SIG-M5 (cell line): ENCODE measurements around the gene LEMD2.

Experiments
- DNase-seq: peaks from one replicate; lab custom pipeline; 2025; lab: John Stamatoyannopoulos, UW

The LEMD2 gene

GRCh38 chr6:33738153-33738552 is 50.8 kb downstream of the LEMD2 start:
- no peak for DNase-seq

GRCh38 chr6:33737267-33738026 is 51.5 kb downstream of the LEMD2 start:
- DNase-seq: no peak

DNA sequence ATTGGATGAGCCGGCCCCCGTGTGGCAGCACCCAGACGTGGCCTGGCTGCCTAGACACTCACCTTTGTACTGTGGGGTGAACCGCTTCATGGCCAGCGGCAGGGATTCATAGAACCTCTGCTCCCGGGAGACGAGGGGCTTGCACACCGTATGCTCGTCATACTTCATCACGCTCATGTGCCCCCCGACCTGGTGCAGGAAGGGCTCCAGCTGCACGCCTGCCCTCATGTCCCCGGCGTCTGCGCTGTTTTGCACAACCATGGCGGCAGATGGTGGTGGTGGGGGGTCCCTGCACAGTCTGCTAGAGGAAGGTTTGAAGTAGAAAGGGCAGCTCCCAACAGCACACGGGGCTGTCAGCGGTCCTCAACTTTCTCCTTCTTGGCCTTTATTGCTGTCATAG is 53.7 kb downstream of the LEMD2 start:
- no peak for DNase-seq

DNA sequence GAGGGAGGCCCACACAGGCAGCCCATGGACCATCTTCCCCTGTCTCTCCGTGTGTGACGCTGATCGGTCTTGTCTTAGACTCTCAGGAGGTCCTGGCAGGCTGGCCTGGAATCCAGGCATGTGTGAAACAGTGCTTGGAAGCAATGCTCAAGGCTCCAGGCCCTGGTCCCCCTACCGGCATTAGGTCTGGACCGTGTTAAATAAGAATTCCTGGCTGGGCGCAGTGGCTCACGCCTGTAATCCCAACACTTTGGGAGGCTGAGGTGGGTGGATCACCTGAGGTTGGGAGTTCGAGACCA is 55.3 kb downstream of the LEMD2 start:
- no peak for DNase-seq

DNA sequence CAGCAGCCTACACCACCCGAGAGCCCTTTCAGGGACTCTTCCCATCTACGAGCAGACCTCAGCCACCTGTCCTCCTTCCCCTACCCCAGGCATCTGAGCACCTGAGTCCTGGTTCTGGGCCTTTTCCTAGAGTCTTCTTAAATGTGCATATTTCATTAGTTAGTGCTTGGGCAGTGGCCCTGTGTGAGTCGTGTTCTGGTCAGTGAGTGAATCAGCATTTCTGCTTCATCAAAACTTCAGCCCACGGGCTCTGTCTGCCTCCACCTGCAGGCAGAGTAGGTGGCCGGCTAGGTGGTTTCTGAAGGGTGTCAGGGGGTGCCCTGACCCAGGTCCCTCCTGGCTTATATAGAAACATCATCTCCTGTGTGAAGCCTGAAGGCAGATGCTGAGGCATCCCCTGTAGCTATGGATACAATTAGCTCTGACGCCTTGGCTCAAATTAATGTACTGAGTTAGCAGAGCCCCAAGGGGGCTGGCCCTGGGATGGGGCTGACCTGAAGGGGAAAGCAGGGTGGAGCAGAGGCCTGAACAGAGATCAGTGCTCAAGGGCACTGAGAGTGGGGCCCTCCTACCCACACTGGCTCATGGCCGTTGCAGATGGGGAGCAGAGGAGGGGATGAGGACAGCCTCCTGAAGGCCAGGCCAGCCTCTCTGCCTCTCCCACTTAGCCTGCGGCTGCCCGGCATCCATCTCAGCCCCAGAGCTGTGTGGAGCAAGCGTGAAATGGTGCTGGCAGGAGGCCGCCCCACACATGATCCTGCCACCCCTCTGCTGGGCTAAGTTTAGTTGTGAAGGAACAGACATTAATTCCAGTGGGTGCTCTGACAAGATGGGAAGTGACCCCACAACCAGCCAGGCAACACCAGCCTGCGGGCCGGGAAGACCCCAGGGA is 55.9 kb downstream of the LEMD2 start:
- no peak for DNase-seq

- no peak for DNase-seq
Measured at GRCh38 chr6:33732385-33732784, 56.5 kb downstream of the LEMD2 start.

- no peak for DNase-seq
Measured at GRCh38 chr6:33731751-33732282, 57.1 kb downstream of the LEMD2 start.

DNA sequence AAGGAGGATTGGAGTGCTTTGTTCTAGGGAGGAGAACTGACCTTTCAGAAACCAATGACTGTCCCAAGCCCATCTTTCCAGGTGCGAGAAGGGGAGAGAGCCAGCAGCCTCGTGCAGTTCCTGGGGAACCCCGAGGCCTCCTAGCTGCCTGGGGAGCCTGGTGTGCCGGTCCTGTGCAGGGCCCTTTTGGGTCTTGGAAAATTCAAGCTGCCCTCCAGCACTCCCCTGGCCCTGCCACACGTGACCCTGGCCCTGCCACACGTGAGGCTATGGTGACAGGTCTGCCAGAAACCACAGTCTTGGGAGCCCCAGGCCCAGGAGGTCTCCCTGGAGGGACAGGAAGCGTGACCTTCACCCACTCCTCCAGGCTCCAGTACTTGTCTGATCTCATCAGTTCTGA is 57.9 kb downstream of the LEMD2 start:
- DNase-seq: no peak

DNA sequence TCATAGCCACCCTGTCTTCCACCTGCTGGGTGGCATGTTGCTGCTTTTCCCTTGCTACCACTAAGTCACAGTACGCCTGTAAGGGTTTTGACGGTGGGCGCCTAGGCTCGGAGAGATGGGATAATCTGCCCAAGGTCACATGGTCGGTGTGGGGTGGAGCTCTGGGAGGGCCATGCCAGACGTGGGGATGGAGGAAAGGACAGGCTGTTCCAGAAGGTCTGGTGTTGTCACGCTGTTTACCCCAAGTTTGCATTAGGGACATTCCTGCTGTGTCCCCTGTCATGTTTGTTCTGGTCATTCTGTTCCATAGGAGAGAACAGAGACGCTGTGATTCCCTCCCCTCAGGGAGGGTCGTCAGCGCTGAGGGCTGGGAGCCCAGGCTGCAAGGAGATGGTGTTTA is 58.3 kb downstream of the LEMD2 start:
- no peak for DNase-seq

GRCh38 chr6:33729059-33729458 is 59.9 kb downstream of the LEMD2 start:
- no peak for DNase-seq

GRCh38 chr6:33728438-33728837 is 60.5 kb downstream of the LEMD2 start:
- DNase-seq: no peak

GRCh38 chr6:33727932-33728331 is 61.0 kb downstream of the LEMD2 start:
- no peak for DNase-seq

- DNase-seq: no peak
Measured at GRCh38 chr6:33727126-33727525, 61.8 kb downstream of the LEMD2 start.

DNA sequence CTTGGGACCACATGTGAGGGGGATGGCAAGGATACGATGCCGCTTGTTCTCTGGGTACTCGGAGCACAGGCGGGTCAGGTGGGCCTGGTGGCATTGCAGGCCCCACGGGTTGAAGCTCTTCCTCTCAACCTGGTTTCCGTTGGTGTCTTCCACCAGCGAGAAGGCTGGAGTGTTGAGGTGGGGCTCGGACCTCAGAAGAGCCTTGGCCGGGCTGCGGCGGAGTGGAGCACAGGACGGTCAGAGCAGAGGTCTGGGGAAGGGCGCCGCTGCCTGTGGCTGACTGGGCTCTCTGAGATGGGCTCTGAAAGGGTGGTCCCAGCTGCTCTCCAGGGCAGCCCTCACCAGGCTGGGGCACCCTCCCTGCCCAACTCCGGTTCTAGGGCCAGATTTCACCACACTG is 62.2 kb downstream of the LEMD2 start:
- DNase-seq: no peak

- no peak for DNase-seq
Measured at GRCh38 chr6:33725891-33726673, 62.8 kb downstream of the LEMD2 start.

DNA sequence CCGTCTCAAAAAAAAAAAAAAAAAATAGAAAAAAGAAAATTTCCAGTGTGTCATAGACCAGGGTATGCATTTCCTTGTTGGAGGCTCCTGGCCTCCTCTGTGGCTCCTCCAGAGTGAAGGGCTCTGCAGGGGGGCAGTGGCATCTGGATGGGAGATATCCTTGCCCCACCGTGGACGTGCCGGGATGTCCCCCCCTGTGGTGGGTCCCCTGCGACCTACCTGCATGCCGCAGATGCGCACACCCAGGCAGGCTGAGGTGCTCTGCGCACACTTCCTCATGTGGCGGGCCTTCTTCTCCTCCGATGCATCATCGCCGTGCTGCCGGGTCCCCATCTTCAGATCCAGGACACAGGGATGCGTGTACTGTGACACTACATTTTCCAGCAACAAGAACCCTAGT is 63.7 kb downstream of the LEMD2 start:
- no peak for DNase-seq

- DNase-seq: no peak
Measured at GRCh38 chr6:33724102-33725023, 64.6 kb downstream of the LEMD2 start.

- no peak for DNase-seq
Measured at GRCh38 chr6:33723371-33724085, 65.4 kb downstream of the LEMD2 start.

- no peak for DNase-seq
Measured at GRCh38 chr6:33722103-33722623, 66.8 kb downstream of the LEMD2 start.

DNA sequence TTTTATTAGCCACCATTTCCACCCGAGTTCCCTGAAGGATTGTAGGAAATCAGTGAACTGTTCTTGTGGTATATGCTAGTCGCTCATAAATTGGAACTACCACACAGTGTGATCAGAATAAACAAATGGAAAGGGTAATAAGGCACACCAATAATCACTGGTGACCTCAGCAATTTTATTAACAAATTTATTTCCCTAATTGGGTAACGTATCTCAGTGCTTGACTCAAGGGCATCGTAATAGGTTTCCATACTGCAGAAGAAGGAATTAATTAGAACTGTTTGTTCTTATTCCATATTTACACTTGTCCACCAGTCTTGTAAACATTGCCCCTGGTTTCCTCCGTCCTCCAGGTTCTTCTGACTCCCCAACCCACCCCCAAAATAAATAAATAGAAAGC is 67.4 kb downstream of the LEMD2 start:
- no peak for DNase-seq
